HEK293T (cell line): ENCODE data around the gene CIB4.

Experiments used
- FOXA1 ChIP-seq: fragments of 450-650 bp; IDR thresholded peaks from 2 replicates; pipeline ENCODE4 v1.6.1; 2016; ENCODE audit warnings: mild to moderate bottlenecking
- FOXK2 ChIP-seq: fragments of 450-650 bp; IDR thresholded peaks from 2 replicates; pipeline ENCODE4 v1.6.1; 2016; ENCODE audit warnings: mild to moderate bottlenecking
- NFRKB ChIP-seq: fragments of 450-650 bp; IDR thresholded peaks from 2 replicates; pipeline ENCODE4 v1.6.1; 2016; ENCODE audit warnings: mild to moderate bottlenecking, moderate library complexity
- SP1 ChIP-seq: fragments of 450-650 bp; IDR thresholded peaks from 2 replicates; pipeline ENCODE4 v1.6.1; 2017
- ZNF384 ChIP-seq: fragments of 450-650 bp; IDR thresholded peaks from 2 replicates; pipeline ENCODE4 v1.6.1; 2016

GRCh38 chr2:26595146-26595545 lies 46.0 kb downstream of the CIB4 start:
- TF ChIP-seq NFRKB (no peak), ZNF384 (no peak), FOXA1 (no peak), FOXK2 (no peak), SP1 (no peak)
